Measurements from ENCODE around the gene COL4A2.

GRCh38 chr13:110509478-110509926 lies 202.4 kb downstream of the COL4A2 start:
- TF ChIP-seq CTCF (IDR thresholded peaks at IDR 0.05) (no peak), POLR2A (IDR thresholded peaks at IDR 0.05) (no peak), EP300 (IDR thresholded peaks at IDR 0.05) (no peak)

All from ovary (tissue), 3 donors.